ENCODE data around the gene SPDYE2.
"Not testable (repeated sequence)": the region's sequence is repeated elsewhere in the genome, so short reads cannot be mapped to it uniquely, and the experiment has no call there.

The SPDYE2 gene

GRCh38 chr7:102542083-102542482, 8.9 kb upstream of the SPDYE2 start:
- DNase-seq: not testable (repeated sequence)

GRCh38 chr7:102542771-102543170, 8.3 kb upstream of the SPDYE2 start:
- not testable (repeated sequence) for DNase-seq

- not testable (repeated sequence) for DNase-seq
Measured at GRCh38 chr7:102543596-102543995, 7.4 kb upstream of the SPDYE2 start, which contains the start of gene UPK3BL2. Gene UPK3BL2, minus strand, starts transcription at chr7:102543696. Its CDS starts 60 bp downstream, at chr7:102543636.

- DNase-seq: not testable (repeated sequence)
Measured at GRCh38 chr7:102544372-102544771, 6.7 kb upstream of the SPDYE2 start.

GRCh38 chr7:102545288-102545687, 5.7 kb upstream of the SPDYE2 start:
- not testable (repeated sequence) for DNase-seq

GRCh38 chr7:102546353-102546752, 4.7 kb upstream of the SPDYE2 start:
- not testable (repeated sequence) for DNase-seq

GRCh38 chr7:102568620-102569019, 17.6 kb downstream of the SPDYE2 start:
- not testable (repeated sequence) for DNase-seq

- peak; percentile 99 for DNase-seq
Measured at GRCh38 chr7:102572261-102573239, 21.5 kb downstream of the SPDYE2 start, which contains the start of gene POLR2J3. Gene POLR2J3, minus strand, starts transcription at chr7:102572583. Its CDS starts 62 bp downstream, at chr7:102572521.

GRCh38 chr7:102574607-102575006, 23.6 kb downstream of the SPDYE2 start:
- not testable (repeated sequence) for DNase-seq

GRCh38 chr7:102576363-102576762, 25.3 kb downstream of the SPDYE2 start:
- not testable (repeated sequence) for DNase-seq

- peak; percentile 1 for DNase-seq
Measured at GRCh38 chr7:102577315-102578240, 26.6 kb downstream of the SPDYE2 start.

GRCh38 chr7:102578486-102578885, 27.5 kb downstream of the SPDYE2 start:
- not testable (repeated sequence) for DNase-seq

GRCh38 chr7:102581722-102582121, 30.7 kb downstream of the SPDYE2 start:
- DNase-seq: not testable (repeated sequence)

GRCh38 chr7:102583495-102583894, 32.5 kb downstream of the SPDYE2 start:
- DNase-seq: not testable (repeated sequence)

GRCh38 chr7:102589857-102590256, 38.8 kb downstream of the SPDYE2 start:
- not testable (repeated sequence) for DNase-seq

- DNase-seq: not testable (repeated sequence)
Measured at GRCh38 chr7:102592477-102593019, 41.5 kb downstream of the SPDYE2 start.

GRCh38 chr7:102593637-102594334, 42.8 kb downstream of the SPDYE2 start:
- not testable (repeated sequence) for DNase-seq

- not testable (repeated sequence) for DNase-seq
Measured at GRCh38 chr7:102596036-102596435, 45.0 kb downstream of the SPDYE2 start.

- not testable (repeated sequence) for DNase-seq
Measured at GRCh38 chr7:102599699-102600098, 48.7 kb downstream of the SPDYE2 start.

GRCh38 chr7:102602317-102602716, 51.3 kb downstream of the SPDYE2 start:
- DNase-seq: not testable (repeated sequence)

GRCh38 chr7:102604431-102605145, 53.6 kb downstream of the SPDYE2 start:
- not testable (repeated sequence) for DNase-seq
